DMS 273 (cell line): ENCODE data around the gene GDPD1.
"Not testable (repeated sequence)": the region's sequence is repeated elsewhere in the genome, so short reads cannot be mapped to it uniquely, and the experiment has no call there.

ENCODE experiments used
- DNase-seq: peaks from one replicate; lab custom pipeline; 2025; ENCODE audit not compliant: unreplicated experiment; lab: John Stamatoyannopoulos, UW

GDPD1 gene

DNA sequence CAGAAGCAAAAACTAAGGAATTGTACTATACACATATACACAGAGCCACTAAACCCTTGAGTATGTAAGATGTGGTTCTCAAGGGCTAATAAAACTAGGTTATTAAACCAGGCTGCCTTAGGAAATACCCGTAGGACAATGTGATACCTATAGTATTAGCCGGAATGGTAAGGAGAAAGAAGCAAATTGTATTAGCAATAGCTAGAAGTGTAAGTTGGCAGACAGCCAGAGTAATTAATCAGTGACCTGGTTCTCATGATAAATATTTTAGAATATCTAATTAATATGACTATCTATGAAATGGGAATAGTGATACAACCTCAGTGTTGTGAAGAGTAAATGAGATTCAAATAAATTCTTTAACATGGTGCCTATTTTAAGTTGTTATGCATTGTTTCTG lies 18.6 kb downstream of the GDPD1 start:
- peak; percentile 7 for DNase-seq

DNA sequence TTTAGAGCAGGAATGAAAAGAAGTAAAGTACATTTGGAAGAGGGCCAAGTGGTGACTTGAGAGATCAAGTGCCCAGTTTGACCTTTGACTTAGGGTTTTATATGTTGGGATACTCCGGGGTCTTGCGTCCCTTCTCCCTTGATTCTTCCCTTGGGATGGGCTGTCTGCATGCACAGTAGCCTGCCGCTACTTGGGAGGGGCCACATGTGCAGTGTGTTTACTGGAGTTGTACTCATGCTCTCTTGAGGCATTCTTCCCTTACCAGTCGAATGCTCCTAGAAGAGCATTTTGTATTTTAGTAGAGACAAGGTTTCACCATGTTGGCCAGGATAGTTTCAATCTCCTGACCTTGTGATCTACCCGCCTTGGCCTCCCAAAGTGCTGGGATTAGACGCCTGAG lies 23.8 kb downstream of the GDPD1 start:
- DNase-seq, result no peak

DNA sequence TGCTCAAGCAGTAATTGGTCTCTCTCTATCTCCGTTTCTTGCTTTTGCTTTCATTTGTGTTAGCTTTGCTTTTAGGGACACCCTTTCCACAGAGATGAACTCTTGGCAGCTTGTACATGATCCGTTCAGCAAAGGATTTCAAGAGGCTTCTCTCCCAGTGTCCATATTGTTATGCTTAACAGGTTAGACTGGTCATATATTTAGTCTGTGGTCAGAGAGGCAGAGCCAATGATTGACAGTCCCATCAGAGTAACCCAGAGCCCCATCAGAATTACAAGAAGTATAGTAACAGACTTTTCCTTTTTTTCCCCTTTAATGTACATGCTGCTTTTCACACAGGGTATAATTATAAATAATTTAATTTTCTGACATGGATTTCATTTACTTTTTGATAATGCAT lies 34.4 kb downstream of the GDPD1 start:
- DNase-seq, result no peak

DNA sequence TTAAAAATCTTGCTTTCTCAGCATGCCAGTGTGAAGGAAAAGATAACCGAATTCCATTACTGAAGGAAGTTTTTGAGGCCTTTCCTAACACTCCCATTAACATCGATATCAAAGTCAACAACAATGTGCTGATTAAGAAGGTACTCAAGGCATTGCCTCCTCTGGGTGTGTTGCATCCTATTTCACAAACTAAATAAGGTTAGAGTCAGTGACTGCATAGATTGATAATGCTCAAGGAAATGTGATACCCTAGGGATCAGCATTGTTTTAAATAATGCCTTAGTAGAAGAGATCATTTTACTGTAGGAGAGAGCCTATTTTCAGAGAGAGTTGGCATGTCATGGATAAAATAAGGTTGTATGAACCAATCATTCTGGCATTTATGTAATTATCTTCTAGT lies 36.8 kb downstream of the GDPD1 start:
- no peak for DNase-seq

DNA sequence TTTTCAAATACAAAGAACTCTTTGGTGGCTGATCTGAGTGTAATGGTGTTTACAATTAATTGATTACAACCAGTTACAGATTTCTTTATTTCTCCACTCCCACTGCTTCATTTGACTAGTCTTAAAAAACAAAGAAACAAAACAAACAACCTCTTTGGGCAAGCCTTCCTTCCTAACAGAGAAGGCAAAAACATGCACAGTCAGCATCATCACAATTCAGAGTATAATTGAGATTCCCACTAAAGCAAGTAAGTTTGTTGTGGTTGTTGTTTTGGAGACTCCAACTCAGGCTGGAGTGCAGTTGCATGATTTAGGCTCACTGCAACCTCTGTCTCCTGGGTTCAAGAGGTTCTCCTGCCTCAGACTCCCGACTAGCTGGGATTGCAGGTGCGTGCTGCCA lies 40.4 kb downstream of the GDPD1 start:
- DNase-seq, result no peak

DNA sequence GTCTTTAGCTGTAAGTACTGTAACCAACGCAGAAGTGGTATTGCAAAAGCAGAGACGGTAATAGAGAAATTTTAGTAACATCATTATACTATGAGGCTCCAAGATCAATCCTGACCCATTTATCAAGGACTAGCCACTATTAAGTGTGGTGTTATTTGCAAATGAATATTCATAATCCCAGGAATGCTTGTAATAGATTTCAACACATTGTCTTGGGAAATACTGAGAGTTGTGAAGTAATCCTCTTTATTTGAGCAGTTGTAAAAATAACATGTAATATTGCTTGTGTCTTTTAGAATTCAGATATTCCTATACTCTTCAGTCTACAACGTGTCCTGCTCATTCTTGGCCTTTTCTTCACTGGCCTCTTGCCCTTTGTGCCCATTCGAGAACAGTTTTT lies 46.4 kb downstream of the GDPD1 start:
- no peak for DNase-seq

DNA sequence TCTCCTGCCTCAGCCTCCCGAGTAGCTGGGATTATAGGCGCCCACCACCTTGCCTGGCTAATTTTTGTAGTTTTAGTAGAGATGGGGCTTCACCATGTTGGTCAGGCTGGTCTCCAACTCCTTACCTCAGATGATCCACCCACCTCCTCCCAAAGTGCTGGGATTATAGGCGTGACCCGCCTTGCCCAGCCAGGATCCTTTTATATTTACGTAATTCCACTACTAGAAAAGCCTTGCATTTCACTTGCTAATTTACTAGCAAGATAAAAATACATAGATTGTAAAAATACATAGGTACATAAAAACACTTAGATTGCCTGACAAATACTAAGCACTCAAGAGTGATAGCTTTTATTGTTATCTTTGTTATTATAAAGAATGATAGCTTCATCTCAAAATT lies 47.5 kb downstream of the GDPD1 start:
- DNase-seq, result no peak

DNA sequence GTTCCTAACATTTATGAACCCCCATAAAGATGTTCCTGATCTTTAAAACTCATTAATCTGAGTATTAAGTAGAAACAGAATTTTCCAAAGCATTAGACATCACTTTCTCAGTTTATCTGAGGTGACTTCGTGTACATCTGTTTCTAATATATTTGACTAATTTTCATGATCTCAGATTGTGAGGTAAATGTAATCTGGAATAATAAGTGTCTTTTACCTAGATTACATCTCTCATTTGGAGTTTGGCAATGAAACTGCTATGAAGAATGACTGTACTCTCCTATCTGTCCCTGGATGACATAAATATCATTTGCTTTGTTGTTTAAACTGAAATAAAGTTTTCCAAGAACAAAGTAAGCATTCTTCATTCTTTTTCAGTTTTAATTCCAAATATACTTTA lies 55.3 kb downstream of the GDPD1 start:
- DNase-seq, result no peak

DNA sequence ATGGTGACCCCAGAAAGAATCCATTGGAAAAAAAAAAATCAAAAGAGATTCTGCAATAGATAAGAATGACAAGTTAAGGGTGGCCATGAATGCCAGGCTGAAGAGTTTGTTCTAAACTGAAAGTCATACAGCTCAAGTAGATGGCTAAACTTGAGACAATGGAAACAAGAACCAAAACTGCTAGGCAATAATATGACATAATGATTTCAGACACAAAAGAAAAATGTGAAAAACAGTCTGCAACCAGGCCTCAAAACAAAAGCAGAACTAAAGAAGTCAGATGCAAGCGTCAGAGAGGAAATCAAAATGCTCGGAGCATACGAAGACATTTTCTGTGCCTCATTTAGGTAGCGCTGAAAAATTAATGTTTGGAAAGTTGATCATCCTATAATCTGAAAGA lies 56.7 kb downstream of the GDPD1 start:
- DNase-seq, result no peak

DNA sequence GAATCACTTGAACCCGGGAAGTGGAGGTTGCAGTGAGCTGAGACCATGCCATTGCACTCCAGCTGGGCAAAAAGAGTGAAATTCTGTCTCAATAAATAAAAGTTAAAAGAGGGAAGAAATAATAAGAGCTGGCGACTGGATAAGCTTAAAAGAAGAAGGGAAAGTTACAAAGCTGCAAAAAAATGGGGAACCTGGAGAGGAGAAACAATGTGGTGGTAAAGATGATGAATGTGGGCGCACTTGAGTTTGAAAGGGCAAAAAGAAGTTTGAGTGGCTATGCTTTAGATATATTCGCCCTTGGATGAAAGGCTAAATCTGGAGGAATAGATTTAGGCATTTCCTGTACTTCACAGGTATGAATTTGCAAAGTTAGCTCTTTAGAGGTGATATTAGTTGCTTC lies 58.1 kb downstream of the GDPD1 start:
- no peak for DNase-seq

DNA sequence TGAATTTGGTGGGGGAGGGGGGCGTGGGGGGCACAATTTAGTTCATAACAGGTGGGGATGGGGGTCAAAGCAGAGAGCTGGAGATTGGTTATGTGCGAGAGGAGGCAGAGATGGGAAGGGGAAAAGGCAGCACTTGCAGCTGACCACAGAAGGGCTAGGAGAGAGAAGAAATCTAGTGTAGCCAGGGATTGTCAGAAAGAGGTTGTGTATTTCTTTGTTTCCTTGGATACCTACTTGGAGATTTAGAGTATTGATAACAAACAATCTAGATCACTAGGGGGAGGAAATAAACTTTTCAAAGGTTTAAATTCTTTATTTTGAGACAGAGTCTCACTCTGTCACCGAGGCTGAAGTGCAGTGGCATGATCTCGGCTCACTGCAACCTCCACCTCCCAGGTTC lies 64.0 kb downstream of the GDPD1 start:
- no peak for DNase-seq

DNA sequence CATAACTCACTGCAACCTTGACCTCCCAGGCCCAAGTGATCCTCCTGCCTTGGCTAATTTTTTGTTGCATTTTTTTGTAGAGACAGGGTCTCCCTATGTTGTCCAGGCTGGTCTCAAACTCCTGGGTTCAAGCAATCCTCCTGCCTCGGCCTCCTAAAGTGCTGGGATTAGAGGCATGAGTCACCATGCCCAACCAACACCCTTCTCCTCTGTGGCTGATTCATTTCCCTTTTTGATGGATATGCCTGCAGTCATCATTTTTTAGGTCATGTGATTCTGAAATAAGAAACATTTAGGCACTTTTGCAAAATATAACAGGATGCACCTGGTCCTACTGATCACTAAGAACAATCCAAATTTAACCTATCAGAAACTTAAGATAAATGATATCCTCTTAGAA lies 67.1 kb downstream of the GDPD1 start:
- DNase-seq, result no peak

DNA sequence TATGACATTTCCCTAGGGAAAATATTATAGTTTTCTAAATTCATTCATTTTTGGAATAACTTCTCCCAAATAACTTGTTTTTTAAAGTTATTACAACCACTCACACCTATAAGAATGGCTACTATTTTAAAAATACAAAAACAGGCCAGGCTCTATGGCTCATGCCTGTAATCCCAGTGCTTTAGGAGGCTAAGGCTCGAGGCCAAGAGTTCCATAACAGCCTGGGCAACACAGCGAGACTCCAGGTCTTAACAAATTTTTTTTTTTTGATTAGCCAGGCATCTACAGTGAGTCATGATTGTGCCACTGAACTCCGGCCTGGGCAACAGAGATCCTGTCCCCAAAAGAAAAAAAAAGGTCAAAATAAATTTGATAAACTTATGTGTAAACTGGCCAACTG lies 67.6 kb downstream of the GDPD1 start:
- DNase-seq, result no peak

DNA sequence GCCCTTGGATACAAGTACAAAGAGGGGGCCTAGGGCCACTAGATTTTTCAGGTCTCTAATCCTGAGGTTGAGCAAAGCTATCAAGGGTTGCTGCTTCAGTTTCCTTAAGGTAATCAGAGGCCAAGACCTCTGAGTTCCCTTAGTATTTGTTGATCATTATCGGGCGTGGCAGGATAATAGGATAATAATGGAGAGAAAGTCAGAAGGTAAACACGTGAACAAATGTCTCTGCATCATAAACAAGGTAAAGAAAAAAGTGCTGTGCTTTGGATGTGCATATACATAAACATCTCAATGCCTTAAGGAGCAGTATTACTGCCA lies 69.6 kb downstream of the GDPD1 start:
- no peak for DNase-seq

DNA sequence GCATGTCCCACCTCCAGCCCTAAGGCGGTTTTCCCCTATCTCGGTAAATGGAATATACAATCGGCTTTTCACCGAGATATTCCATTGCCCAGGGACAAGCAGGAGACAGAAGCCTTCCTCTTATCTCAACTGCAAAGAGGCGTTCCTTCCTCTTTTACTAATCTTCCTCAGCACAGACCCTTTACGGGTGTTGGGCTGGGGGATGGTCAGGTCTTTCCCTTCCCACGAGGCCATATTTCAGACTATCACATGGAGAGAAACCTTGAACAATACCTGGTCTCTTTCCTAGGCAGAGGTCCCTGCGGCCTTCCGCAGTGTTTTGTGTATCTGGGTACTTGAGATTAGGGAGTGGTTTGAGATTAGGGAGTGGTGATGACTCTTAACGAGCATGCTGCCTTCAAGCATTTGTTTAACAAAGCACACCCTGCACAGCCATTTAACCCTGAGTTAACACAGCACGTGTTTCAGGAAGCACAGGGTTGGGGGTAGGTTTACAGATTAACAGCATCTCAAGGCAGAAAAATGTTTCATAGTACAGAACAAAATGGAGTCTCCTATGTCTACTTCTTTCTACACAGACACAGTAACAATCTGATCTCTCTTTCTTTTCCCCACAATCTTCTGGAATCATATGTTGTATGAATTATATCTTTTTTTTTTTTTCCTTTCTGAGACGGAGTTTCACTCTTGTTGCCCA lies 70.1 kb downstream of the GDPD1 start:
- DNase-seq, result not testable (repeated sequence)

DNA sequence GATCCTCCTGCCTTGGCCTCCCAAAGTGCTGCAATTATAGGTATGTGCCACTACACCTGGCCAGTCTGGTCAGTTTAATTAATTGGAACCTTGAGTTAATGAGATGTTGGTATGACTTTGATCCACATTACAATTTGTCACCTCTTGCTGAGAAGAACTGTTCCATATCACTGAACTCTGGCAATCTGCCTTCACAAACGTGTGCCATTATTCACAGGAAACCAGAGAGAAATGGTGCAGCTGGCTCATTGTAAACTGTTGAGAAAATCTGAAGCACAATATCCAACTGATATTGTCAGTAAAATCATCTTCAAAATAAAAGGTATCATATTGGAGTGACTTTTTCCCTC lies 71.8 kb downstream of the GDPD1 start:
- DNase-seq, result no peak

DNA sequence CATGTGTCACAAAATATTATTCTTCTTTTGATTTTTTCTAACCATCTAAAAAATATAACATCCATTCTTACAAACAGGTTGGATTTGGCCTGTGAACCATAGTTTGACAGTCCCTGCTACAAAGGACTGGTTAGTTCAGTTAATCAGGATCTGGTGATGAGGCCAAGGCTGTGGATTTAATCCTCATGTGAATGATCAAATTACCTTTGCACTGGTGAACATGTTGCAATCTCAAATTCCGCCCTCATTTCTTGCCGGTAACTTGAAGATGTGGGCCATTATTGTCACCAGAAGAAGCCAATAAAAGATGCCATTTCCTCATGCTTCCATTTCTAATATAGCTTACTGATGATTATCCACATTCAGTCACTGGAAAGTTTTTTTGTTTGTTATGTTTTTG lies 75.9 kb downstream of the GDPD1 start:
- no peak for DNase-seq

DNA sequence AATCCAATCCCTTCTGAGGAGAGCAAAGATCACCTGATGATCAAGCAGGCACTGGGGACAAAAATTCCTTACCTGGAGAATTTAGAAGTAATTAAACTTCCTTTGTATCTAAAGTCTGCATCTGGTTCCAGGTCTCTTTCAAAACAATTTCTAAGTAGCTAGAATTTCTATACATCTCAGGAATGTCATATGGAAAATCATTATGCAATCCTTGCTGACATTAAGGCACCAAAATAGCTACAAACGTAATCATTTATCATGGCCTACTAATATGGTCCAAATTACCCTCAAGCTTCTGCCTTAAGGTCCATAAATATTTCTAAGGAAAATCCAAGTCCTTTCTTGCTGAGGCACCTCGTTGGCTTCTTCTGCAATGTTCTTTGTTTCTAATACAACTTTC lies 78.2 kb downstream of the GDPD1 start:
- no peak for DNase-seq

DNA sequence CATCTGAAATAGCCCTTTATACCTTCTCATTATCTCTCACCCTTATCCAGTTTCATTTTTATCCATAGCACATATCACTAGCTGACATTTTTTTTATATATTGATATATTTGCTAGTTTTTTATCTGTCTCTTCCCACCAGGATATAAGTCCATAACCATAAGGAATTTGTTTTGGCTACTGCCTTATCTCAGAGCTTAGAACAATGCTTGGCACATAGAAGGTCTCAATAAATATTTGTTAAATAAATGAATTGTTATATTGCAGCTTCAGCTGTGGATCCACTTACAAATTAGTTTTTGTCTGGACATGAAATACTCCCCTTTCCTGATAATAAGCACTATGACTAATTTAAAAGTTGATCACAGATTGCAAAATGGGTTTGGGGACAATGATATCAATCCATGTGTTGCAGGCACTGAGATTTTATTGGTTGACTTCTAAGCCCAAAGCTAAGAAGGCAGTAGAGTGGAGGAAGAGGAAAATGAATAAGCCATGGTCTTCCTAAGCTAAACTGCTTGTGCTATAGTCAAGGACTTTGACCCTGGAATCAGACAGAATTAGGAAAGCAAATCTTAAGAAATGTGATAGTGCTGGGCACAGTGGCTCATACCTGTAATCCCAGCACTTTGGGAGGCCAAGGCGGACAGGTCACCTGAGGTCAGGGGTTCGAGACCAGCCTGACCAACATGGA lies 79.2 kb downstream of the GDPD1 start:
- no peak for DNase-seq

DNA sequence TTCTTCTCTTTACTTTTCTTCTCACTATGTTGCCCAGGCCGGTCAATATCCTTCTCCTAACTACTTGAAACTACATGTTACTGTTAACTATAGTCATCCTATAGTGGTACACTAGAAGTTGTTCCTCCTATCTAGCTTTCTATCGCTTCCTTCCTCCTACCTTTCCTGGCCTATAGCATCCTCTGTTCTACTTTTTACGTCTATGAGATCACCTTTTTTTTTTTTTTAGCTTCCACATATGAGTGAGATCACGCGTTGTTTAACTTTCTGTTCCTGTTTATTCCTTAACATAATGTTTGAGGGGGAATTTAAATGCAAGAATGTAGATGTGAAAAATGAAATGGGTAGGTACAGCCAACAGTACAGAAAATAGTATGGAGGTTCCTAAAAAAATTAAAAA lies 80.6 kb downstream of the GDPD1 start:
- no peak for DNase-seq

DNA sequence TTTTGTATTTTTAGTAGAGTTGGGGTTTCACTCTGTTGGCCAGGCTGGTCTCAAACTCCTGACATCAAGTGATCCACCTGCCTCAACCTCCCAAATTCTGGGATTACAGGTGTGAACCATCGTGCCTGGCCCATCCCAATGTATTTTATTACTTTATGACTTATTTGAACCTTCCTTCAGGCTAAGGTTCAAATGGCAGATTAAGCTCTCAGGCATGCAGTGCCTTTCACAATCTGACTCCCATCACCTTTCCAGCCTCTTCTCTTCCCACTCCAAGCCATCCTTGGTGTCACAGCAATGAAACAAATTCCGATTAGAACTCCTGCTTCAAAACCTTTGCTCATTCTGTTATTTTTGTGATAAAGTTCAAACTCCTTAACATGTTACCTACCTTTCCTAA lies 84.5 kb downstream of the GDPD1 start:
- no peak for DNase-seq

DNA sequence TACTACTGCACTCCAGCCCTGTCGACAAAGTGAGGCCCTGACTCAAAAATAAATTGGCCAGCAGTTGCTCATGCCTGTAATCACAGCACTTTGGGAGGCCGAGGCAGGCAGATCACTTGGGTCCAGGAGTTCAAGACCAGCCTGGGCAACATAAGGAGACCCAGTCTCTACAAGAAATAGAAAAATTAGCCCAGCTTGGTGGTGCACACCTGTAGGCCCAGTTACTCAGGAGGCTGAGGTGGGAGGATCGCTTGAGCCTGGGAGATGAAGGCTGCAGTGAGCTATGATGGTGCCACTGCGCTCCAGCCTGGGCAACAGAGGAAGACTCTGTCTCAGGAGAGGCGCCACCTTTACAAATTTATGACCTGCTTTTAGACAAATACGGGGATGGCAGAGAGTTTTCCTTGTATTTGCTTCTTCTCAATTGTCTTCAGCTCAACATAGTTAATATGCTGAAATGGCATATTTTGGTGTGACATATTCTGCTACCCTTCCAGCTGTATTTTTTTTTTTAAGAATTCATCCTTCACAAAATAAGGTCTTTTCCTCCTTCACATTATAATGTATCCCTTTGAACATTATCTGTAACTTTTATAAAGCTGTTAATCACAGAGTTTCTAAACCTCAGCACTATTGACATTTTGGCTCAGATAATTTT lies 90.1 kb downstream of the GDPD1 start:
- DNase-seq, result no peak

DNA sequence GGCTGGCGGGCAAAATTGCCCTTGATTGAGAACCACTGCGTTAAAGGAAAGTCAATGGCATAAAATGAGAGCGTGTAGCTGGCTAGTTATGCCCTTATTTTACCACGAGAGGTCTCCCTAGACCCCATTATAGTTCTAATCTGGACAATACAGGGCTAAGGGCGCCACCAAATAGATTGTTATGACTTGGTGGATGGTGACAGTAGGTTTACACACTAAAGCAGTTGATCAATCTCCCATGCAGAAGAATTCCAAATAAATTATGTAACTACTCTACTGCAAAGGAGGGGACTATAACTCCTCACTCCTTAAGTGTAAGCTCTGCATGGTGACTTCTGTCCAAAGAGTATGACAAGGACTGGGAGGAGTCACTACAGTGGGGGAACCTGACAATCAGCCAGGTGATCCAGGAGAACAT lies 90.7 kb downstream of the GDPD1 start:
- DNase-seq, result peak; percentile 85
